ENCODE results near the gene RIMBP2.

DNA sequence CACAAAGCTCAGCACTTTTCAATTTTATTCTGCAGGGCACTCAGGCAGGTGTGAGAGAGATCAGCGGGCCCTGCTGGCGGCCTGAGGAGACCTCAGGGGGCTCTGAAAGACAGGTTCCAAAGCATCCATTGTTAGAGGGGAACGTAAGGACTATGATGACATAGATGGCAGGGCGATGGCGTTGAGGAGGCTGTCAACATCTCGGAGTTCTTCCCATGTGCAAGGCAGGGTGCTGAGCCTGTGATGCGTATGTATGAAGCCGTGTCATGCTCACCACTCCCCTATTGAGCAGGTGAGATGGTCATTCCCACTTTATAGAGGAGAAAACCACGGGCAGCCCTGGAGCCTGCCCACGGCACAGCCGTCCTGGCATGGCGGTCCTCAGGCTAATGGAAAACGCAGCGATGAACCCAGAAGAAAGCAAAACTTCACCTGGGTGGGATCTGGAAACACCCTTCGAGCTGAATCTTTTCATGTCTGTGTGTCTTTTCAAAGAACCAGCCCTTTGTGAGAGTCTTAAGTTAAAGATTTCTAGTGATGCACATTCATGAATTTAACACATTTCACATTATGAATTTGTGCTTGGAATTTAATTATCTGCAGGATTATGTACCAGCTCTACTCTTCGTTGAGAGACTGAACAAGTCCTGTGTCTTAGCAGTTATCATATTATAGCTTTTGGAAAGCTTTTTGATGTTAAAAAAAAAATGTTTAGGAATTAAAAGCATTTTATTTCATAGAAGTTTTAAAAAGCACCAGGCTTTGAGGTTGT, 64.7 kb downstream of the RIMBP2 start:
- TF ChIP-seq SIN3B (IDR thresholded peaks at IDR 0.05; ENCODE audit: low read depth) (no peak), ZSCAN29 (IDR thresholded peaks at IDR 0.05) (no peak), CTCF (IDR thresholded peaks at IDR 0.05 in 2 of 3, conservative IDR thresholded peaks at IDR 0.05 in 1 of 3; ENCODE audit: insufficient read depth in 2 of 3, low read depth in 1 of 3, low read length in 3 of 3) (no peak), TAF7 (tag; IDR thresholded peaks at IDR 0.05) (no peak), FOXP4 (CRISPR knock-in tag; IDR thresholded peaks at IDR 0.05; ENCODE audit: borderline replicate concordance) (no peak), EP300 (IDR thresholded peaks at IDR 0.05; ENCODE audit: low read length) (no peak), FOXK1 (CRISPR knock-in tag; IDR thresholded peaks at IDR 0.05; ENCODE audit: borderline replicate concordance) (no peak), ZFP36 (IDR thresholded peaks at IDR 0.05; ENCODE audit: low read depth, low read length, partially characterized antibody) (no peak)

Measured in K562 (cell line).